Activated B cell treated with CpG ODN at 0.5 μM for 24 hours (primary cell): ENCODE data around the gene MMP10. TPM values are rescaled to one million over a fixed set of nuclear protein-coding genes. Genes with fewer than 3 reads are reported as not detected.
A peak's percentile ranks its signal among the peaks of the same experiment; 100 is the strongest.

ENCODE experiments used
- ATAC-seq: fragments of 200-7000 bp; cut with Tn5 transposase; one replicate; pipeline ENCODE4 v1.10.0; 2021; ENCODE audit warnings: low read depth, mild to moderate bottlenecking, moderate library complexity
- CTCF ChIA-PET: fragments of 350-600 bp; sonication (Branson Sonifier 250); formaldehyde crosslinking; loops from one replicate; lab custom pipeline; 2021; ENCODE audit warnings: antibody characterized with exemption; lab: Charles Lee
- POLR2A ChIA-PET: fragments of 350-600 bp; sonication (Branson Sonifier 250); formaldehyde crosslinking; loops from one replicate; lab custom pipeline; 2021; ENCODE audit warnings: antibody characterized with exemption; lab: Charles Lee
- DNase-seq: peaks from one replicate; pipeline ENCODE4 v3.0.0; 2022
- H3K27ac Mint-ChIP-seq: one replicate; pipeline ENCODE4 v1.8.0; 2020; ENCODE audit warnings: mixed read lengths
- H3K27me3 Mint-ChIP-seq: one replicate; pipeline ENCODE4 v1.8.0; 2021; ENCODE audit warnings: mixed read lengths
- H3K36me3 Mint-ChIP-seq: one replicate; pipeline ENCODE4 v1.8.0; 2021; ENCODE audit warnings: low read depth, mixed read lengths
- H3K4me1 Mint-ChIP-seq: one replicate; pipeline ENCODE4 v1.8.0; 2021; ENCODE audit warnings: mixed read lengths
- H3K4me3 Mint-ChIP-seq: one replicate; pipeline ENCODE4 v1.8.0; 2020; ENCODE audit warnings: mild to moderate bottlenecking, mixed read lengths
- H3K9me3 Mint-ChIP-seq: one replicate; pipeline ENCODE4 v1.8.0; 2020; ENCODE audit warnings: mixed read lengths
- intact Hi-C: fragments of 100-400 bp; cut with micrococcal nuclease; formaldehyde crosslinking; loops from one replicate; pipeline ENCODE4 v1.15.1; 2024
- total RNA-seq: library from RNA; stranded (reverse); gene quantifications from 2 replicates; pipeline ENCODE4 v1.2.3, GENCODE V29; 2022
- TF ChIP-seq, protein P1 (sequence below): fragments of 200-600 bp; IDR thresholded peaks from one replicate; pipeline ENCODE4 v1.8.0; 2022; ENCODE audit warnings: antibody characterized with exemption, mild to moderate bottlenecking

MMP10 gene
- total RNA-seq, 1 donor from 2014 or later = not detected

DNA sequence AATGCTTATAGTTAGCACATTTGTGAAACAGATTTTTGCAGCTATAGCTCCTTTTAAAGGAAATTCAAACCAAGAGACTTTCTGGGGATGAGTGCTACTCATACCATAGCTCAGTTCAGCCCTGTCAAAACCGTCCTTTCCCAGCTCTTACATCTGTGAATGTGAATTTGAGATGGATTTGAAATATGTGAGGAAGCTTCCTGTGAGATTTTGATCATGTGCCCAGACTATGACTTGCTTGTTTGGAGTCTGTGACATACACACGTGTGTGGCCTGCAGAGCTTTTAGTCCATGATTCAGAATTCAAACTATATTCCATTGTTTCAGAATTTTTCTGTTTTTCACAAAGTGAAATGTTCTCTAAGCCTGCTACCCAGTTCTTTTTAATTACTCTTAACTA, 21.9 kb upstream of the MMP10 start:
- Mint-ChIP-seq H3K4me1 (no peaks in the 10 kb centered on the region), H3K27ac (no peak overlapping the region), H3K4me3 (no peak overlapping the region), H3K9me3 (no peaks in the 10 kb centered on the region), H3K27me3 (peaks cover 4% of the 10 kb centered on the region), H3K36me3 (no peaks in the 10 kb centered on the region)
- no peak for DNase-seq
- CTCF ChIA-PET = interaction anchor here (1.0 kb wide), 1 partner anchor 9 kb away, joined by 3 read pairs; no protein-coding TSS in a partner anchor
- TF ChIP-seq, protein P1, sequence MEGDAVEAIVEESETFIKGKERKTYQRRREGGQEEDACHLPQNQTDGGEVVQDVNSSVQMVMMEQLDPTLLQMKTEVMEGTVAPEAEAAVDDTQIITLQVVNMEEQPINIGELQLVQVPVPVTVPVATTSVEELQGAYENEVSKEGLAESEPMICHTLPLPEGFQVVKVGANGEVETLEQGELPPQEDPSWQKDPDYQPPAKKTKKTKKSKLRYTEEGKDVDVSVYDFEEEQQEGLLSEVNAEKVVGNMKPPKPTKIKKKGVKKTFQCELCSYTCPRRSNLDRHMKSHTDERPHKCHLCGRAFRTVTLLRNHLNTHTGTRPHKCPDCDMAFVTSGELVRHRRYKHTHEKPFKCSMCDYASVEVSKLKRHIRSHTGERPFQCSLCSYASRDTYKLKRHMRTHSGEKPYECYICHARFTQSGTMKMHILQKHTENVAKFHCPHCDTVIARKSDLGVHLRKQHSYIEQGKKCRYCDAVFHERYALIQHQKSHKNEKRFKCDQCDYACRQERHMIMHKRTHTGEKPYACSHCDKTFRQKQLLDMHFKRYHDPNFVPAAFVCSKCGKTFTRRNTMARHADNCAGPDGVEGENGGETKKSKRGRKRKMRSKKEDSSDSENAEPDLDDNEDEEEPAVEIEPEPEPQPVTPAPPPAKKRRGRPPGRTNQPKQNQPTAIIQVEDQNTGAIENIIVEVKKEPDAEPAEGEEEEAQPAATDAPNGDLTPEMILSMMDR = no peak
- POLR2A ChIA-PET = no interaction called here
- no peak for ATAC-seq
- intact Hi-C loops = no loop called here

DNA sequence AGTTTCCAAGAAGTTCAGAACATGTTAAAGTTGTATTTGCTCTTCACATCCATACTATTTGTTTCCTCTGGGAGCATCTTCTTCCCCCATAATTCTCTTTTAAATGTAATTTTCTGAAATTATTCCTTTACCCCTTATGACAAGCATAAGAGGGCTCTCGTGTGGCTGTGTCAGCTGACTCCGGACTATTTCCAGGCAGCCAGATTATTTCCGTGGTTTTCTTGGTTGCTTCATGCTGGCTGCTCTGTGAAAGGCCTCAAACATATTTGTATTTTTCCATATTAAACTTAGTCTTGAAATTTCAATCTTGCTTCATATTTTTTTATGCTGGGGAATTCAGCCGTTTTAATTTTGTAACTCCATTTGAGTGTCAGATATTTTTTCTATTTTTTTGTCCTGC, 20.3 kb upstream of the MMP10 start:
- ATAC-seq (no peak), DNase-seq (no peak)
- peaks cover 4% of the 10 kb centered on the region for H3K27me3 Mint-ChIP-seq
- TF ChIP-seq, protein P1 = no peak
- H3K4me1 Mint-ChIP-seq = no peaks in the 10 kb centered on the region
- H3K36me3 Mint-ChIP-seq = no peaks in the 10 kb centered on the region
- ChIA-PET CTCF (interaction anchor here (0.7 kb wide), 1 partner anchor 676 kb away, joined by 3 read pairs; no protein-coding TSS in a partner anchor), POLR2A (no interaction called here)
- no peak overlapping the region for H3K4me3 Mint-ChIP-seq
- no peak overlapping the region for H3K27ac Mint-ChIP-seq
- intact Hi-C loops = no loop called here
- no peaks in the 10 kb centered on the region for H3K9me3 Mint-ChIP-seq

DNA sequence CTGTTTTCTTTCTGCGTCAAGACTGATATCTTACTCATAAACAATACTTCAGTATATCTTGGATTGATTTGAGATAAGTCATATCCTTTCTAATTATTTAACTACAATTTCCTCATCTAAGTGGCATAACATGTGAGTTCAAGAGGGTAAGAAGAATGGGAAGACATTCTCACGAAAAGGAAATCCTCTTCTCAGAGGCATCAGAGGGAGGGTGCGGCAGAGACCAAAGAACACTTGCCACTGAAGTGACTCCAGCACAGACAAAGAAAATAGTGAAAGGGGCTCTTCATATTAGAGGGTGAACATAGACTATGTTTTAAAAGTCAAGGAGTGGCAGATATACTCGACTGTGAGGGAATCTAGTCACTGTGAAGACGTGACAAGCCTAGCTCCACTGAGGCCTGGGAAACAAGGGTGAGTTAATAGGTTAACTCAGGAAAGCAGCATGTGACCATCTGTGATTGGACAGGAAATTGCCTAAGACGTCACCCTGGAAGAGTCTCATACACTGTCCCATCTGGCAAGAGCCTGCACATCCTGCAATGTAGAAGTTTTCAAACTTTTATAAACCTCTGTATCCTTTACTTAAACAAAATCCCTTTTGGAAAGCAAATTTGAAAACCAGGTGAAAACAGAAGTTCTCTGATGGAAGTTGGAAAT, 19.4 kb upstream of the MMP10 start:
- Mint-ChIP-seq H3K27me3 (peaks cover 4% of the 10 kb centered on the region), H3K4me1 (no peaks in the 10 kb centered on the region), H3K36me3 (no peaks in the 10 kb centered on the region), H3K4me3 (no peak overlapping the region), H3K9me3 (no peaks in the 10 kb centered on the region), H3K27ac (no peak overlapping the region)
- TF ChIP-seq, protein P1 = no peak
- POLR2A ChIA-PET = no interaction called here
- CTCF ChIA-PET = interaction anchor here (0.7 kb wide), 1 partner anchor 675 kb away, joined by 3 read pairs; no protein-coding TSS in a partner anchor
- DNase-seq = no peak
- intact Hi-C loops = no loop called here
- no peak for ATAC-seq

DNA sequence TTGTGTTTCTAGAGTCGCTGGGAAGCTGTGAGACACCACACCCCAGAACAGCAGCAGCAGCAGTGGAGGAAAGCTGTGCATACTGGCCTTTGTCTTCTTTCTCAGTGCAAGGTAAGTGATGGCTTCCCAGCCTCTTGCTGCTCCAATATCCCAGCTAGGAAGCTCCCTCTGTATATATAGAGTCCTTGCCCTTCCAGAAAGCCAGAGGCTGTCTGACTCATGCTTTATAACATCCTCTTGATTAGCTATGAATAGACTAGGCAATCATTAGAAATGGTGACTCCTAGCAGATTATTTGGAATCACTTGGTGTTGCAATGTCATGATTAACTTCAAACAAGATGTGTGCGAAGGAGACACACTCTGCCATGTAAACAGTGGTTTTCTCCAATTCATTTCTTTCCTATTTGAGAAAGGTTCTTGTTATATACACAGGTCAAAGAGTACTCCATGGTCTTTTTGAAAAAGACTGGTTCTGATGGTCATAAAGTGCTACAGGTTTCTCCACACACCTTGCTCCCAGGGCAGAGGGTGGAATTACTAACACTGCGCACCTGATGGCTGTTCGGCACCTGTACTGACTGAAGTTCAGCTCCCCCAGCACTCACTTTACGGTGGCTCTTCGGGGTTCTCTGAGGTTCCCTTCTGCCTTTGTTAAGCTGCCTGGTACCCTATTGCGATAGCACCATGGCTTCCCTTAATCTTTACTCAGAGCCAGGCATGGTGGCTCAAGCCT, 17.8 kb upstream of the MMP10 start, which contains the start of gene MMP1:
TSS of gene MMP1 (minus strand) at position 149 of the 735 bp plus-strand sequence. CDS start at position 81, 68 bp downstream.
- ATAC-seq = no peak
- ChIA-PET CTCF (no interaction called here), POLR2A (no interaction called here)
- H3K36me3 Mint-ChIP-seq = no peaks in the 10 kb centered on the region
- H3K4me1 Mint-ChIP-seq = peaks cover 6% of the 10 kb centered on the region
- no peak within 1 kb of the TSS for H3K27ac Mint-ChIP-seq
- TF ChIP-seq, protein P1 = no peak
- no peak for DNase-seq
- H3K4me3 Mint-ChIP-seq = no peak within 1 kb of the TSS
- intact Hi-C loops = no loop called here
- no peaks in the 10 kb centered on the region for H3K9me3 Mint-ChIP-seq
- no peaks in the 10 kb centered on the region for H3K27me3 Mint-ChIP-seq

DNA sequence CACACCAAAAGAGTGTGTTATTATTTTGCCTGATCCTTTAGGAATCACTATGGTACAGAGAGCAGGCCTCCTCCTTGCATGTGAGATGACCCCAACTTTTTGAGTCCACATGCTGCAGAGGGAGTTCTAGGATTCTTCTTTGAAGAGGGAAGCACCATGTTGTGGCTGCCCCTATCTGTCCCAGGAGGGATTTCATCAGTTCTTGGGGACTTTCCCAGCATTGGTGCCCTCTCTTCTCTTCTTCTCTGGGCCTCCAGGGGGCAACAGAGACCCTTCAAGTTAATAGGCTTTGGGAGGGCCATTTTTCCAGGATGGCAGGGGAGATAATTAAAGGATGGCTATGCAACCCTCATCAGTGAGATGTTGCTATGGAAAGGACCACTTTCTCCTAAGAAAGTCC, 14.0 kb upstream of the MMP10 start:
- Mint-ChIP-seq H3K27me3 (peaks cover 3% of the 10 kb centered on the region), H3K9me3 (no peaks in the 10 kb centered on the region), H3K36me3 (no peaks in the 10 kb centered on the region), H3K4me3 (no peak overlapping the region), H3K4me1 (peaks cover 6% of the 10 kb centered on the region), H3K27ac (peak overlapping the region; percentile 16)
- TF ChIP-seq, protein P1 = no peak
- intact Hi-C loops = loop anchor here (1.0 kb wide), 1 partner anchor 147 kb away; no protein-coding TSS in a partner anchor
- DNase-seq (no peak), ATAC-seq (peak; percentile 76)
- CTCF ChIA-PET = interaction anchor here (1.1 kb wide), 1 partner anchor 147 kb away, joined by 4 read pairs; no protein-coding TSS in a partner anchor
- POLR2A ChIA-PET = no interaction called here
